ENCODE results near the gene OR6C3. TPM values are rescaled to one million over a fixed set of nuclear protein-coding genes. Genes with fewer than 3 reads are reported as not detected.
"Not testable (repeated sequence)": the region's sequence is repeated elsewhere in the genome, so short reads cannot be mapped to it uniquely, and the experiment has no call there.

Gene OR6C3
- total RNA-seq: not detected in 2 replicates

GRCh38 chr12:55330446-55330845 is at the start of gene OR6C3:
TSS of gene OR6C3 (plus strand) at chr12:55330746. CDS start at chr12:55331701, 955 bp downstream.
- no peak for DNase-seq (ENCODE audit: low read depth)

DNA sequence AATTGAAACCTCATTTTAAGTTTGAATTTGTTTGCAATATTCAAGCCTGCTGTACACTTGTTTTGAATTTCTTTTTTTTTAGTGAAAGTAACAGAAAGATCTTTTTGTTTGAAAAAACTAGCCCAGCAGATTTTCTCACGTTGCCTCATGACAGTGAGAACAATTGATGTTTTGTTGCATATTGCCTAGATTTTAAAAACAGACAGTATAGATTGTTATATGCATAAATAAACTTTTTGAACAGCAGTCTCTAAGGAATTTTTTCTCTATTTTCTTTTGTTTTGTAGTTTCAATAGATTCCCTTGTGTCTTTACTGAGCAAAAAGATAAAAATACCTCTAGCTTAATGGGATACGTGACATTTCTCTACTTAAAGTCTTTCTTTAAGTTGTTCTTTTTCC is 49.6 kb upstream of the OR6C3 start:
- no peak for DNase-seq (ENCODE audit: low read depth)

- no peak for DNase-seq (ENCODE audit: low read depth)
Observed at GRCh38 chr12:55289999-55290398, 40.5 kb upstream of the OR6C3 start.

DNA sequence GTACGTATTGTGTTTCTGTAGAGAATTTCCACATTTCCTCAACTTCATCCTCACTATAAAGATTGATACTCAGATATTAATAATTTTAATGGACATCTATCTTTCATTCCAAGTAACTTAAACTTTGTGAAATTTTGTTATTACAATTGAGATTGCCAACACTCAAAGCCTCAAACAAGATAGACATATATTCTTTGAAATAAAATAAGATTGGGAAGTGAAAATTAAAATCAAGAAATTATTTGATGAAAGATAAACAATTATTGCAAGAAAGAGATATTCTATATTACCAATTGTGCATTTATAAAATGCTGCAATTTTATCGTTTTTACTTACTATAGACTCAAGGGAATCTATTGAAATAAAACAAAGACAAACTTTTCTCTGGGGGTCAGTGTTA is 34.1 kb upstream of the OR6C3 start, which contains the start of gene OR6C6:
TSS of gene OR6C6 (minus strand) at position 101 of the 400 bp plus-strand sequence. CDS start 1,337 bp downstream, outside the sequence.
- no peak for DNase-seq (ENCODE audit: low read depth)

- DNase-seq (ENCODE audit: low read depth): no peak
Observed at GRCh38 chr12:55314043-55314442, 16.5 kb upstream of the OR6C3 start, which contains the start of gene OR6C1. TSS of gene OR6C1 (plus strand) at chr12:55314343. CDS start at chr12:55320600, 6,257 bp downstream.

- DNase-seq (ENCODE audit: low read depth): no peak
Observed at GRCh38 chr12:55320201-55320600, 10.3 kb upstream of the OR6C3 start.

DNA sequence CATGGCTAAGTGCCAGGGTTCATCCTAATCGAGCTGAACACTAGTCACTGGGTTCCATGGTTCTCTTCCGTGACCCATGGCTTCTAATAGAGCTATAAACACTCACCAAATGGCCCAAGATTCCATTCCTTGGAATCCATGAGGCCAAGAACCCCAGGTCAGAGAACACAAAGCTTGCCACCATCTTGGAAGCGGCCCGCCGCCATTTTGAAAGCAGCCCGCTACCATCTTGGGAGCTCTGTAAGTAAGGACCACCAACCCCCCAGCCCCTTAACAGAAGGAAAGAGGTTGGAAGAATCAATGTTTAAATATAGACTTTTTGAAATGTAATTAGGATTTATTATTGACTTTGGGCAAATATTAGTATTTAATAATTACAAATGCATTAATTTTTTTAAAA is 4.7 kb upstream of the OR6C3 start:
- not testable (repeated sequence) for DNase-seq (ENCODE audit: low read depth)

DNA sequence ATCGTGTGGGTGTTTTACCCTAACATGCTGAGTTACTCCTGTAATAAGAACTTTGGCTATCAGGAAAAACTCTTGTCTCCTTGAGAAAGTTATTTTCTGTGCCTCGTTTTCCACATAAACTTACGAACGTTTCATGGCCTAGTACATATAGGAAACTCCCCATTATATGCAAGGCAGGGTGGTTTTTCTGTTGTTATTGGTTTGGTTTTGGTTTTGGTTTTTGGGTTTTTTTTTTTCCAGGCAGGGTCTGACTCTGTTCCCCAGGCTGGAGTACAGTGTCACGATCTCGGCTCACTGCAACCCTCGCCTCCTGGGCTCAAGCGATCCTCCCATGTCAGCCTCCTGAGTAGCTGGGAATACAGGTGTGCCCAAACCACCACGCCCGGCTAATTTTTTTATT is 5.5 kb downstream of the OR6C3 start:
- no peak for DNase-seq (ENCODE audit: low read depth)

- DNase-seq (ENCODE audit: low read depth): not testable (repeated sequence)
Observed at GRCh38 chr12:55355338-55355737, 24.8 kb downstream of the OR6C3 start.

- DNase-seq (ENCODE audit: low read depth): no peak
Observed at GRCh38 chr12:55362675-55363074, 32.1 kb downstream of the OR6C3 start, which contains the start of gene OR6C75. TSS of gene OR6C75 (plus strand) at chr12:55362975. CDS start at chr12:55365111, 2,136 bp downstream.

GRCh38 chr12:55365086-55365485 is 34.5 kb downstream of the OR6C3 start:
- DNase-seq (ENCODE audit: low read depth): no peak

- no peak for DNase-seq (ENCODE audit: low read depth)
Observed at GRCh38 chr12:55372521-55372920, 42.0 kb downstream of the OR6C3 start.

Other genes with a start within 250 kb of the OR6C3 start
- gene OR9K2, start 204.3 kb upstream of the OR6C3 start, total RNA-seq: not detected in 2 replicates
- gene OR10A7, start 109.7 kb upstream of the OR6C3 start, total RNA-seq: not detected in 2 replicates
- not detected in 2 replicates for gene OR6C74, start 86.1 kb upstream of the OR6C3 start, total RNA-seq
- gene OR6C6, start 34.2 kb upstream of the OR6C3 start, total RNA-seq: not detected in 2 replicates
- not detected in 2 replicates for gene OR6C1, start 16.4 kb upstream of the OR6C3 start, total RNA-seq
- not detected in 2 replicates for gene OR6C75, start 32.2 kb downstream of the OR6C3 start, total RNA-seq
- gene OR6C65, start 69.8 kb downstream of the OR6C3 start, total RNA-seq: not detected in 2 replicates
- gene OR6C76, start 95.5 kb downstream of the OR6C3 start, total RNA-seq: not detected in 2 replicates
- gene OR6C2, start 113.3 kb downstream of the OR6C3 start, total RNA-seq: not detected in 2 replicates
- not detected in 2 replicates for gene OR6C70, start 139.4 kb downstream of the OR6C3 start, total RNA-seq
- not detected in 2 replicates for gene OR6C68, start 161.6 kb downstream of the OR6C3 start, total RNA-seq
- gene OR6C4, start 218.9 kb downstream of the OR6C3 start, total RNA-seq: not detected in 2 replicates
- gene OR2AP1, start 241.7 kb downstream of the OR6C3 start, total RNA-seq: not detected in 2 replicates

Measured in renal cortical epithelial cell (primary cell).